ENCODE measurements around the gene AGBL1.

The AGBL1 gene

DNA sequence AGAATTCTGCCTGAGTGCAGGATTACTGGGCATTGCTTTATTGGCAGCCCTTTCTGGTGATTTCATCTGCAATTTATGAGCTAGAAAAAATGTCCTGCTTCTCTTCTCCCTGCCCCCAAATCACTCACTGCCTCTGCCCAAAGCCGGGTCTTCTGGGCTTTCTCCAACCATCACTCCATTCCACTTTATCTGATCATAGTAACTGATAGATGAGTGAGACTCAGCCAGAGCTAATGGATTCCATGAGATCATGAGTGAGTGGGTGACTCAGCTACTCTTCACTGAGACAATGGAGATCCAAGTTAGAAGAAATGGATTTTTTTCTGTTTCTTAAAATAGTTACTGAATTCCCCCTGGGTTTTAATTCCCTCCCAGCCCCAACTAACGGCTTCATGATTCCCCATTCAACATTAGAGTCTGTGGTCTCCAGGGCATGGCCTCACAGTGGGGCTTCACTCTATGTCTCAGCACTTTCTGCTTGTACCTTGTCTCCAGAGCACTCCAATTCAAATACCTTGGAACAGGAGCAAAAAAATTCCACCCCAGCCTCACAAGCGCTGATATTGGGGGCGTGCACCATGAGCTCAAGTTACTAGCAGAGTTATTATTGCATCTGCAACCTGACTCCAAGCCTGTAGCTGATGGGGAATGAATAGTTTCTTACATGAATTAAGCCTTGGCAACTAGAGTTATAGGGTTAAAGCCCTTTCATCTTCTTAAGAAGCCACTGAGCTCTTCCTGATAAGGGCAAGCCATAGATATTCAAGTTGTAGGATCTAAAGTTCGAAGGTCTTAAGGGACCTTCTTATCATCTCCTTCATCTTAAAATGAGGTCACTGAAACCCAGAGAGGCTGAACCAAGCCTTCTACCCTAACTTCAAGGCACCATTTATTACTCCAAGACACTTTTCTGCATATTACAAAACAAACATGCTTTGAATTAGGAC lies 85.9 kb downstream of the AGBL1 start:
- no peak for DNase-seq

DNA sequence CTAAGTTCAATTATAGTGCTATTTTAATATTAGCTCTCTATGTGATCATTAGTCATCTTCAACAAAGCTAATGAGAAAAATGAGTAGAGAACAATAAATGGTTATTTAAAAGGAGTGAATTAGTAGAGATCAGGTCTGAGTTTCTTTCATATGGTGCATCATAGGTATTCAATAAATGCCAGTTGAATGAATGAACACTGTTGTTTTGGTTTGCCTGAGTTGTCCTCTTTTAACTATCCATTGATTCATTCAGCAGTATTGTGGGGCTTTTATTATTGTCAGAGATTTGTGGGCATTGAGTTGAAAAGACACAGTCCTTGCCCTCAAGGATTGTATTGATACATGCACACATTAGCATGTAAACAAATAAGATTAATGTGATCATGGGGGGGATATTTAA lies 88.2 kb downstream of the AGBL1 start:
- DNase-seq: no peak

- DNase-seq: no peak
Measured at GRCh38 chr15:86178845-86179244, 99.2 kb downstream of the AGBL1 start.

GRCh38 chr15:86183596-86184491 lies 104.2 kb downstream of the AGBL1 start:
- DNase-seq: no peak

DNA sequence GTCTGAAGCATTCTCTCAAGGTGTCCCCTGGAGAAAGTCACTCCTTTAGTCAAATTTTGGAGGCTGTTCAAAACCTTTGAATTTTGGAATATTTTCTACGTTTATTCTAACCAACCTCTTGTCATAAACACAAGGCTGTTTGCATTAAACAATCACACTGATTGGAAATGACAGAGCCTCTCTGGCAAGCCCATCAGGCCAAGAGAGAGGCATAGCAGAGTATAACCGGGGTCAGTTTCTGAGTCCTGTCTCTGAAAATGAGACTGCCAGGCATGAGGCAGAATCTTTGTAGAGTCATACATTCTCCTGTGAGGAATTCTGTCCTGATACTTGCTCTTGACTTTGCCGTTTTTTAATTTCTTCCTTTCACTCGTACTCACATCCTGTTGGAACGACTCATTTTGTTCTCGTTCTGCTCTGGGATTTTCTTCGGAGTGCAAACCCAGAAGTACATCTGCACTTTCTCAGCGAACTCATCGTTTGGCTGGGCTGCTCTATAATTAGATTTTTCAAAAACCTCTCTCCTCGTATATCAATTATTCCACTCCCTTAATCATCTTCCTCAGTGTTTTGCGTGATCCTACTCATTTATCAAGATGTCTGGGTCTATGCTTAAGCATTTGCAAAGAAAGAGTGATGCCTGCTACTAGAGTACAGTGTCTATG lies 114.2 kb downstream of the AGBL1 start:
- DNase-seq: no peak

DNA sequence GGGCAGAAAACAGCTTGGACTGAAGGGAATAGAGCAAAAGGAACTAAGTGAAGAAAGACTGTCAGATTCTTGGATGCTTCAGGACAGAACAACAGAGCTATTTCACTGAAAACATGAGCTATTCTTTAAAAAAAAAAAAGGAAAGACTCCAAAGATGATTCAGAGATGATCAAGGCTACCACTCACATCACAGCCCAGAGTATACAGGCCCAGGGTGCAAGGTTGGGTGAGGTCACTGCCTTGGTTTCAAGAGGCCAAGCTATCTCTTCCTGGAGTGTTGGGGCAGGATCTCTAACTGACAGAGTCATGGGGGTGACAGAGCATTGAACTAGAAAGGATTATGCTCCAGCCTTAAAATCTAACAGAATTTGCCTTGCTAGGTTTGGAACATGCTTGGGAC lies 118.1 kb downstream of the AGBL1 start:
- DNase-seq: no peak

DNA sequence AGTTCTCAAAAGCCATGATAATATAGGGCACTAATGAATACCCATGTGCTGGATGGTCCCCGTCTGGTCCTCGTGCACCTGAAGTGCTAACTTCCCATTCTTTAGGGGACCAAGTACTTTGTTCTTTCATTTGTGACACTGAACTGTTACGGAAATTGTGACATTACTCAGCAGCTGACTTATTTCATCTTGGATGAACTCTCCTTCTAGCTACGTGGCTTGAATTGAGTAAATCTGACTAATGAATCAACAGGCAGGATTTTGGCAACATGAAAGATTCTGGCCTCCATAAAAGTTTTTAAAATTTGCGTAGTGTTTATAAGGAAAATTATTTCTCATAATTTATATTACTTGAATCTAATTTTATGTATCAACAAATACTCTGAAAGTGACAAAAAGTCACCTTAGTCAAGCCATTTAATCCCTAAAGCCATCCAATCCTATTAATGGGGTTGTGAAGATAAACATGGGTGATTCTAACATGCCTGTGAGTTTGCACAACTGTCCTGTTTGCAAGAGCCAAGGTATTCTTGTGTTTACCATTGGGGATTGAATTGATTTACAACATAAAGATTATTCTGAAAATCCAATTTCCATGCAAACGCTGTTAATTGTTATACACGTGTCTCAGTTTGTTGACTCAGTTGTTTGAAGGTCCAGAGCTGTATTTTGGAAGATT lies 119.9 kb downstream of the AGBL1 start:
- DNase-seq: no peak

DNA sequence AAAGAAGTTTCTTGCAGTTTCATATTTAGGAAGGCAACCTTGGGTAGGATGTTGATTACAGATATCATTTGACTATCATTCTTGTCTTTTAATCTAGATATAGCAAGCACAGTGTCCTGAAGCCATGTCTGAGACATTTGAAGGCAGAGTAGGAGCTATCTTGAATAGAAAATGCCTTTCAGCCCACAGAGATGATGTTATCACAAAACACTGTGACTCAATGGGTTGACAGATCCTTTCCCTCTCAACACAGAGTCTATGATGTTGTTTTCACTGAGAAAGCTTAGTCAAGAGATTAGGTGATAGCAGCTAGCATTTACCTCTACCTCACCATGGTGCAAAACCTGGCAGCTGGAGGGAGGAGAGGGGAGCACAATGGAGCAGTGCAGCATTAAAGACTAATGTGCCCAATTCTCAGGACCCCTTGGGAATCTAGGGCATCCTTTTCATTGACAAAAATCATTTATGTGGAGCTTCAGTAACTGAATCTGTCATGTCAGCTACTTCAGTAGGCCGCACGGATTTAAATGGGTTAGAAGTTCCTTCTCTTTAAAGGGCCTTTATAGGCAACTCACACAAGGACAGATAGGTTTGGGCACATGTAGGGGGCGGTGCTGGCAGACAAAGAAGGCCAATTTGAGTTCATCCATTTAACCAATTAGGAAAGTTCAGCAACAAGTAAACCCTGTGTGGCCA lies 121.8 kb downstream of the AGBL1 start:
- no peak for DNase-seq

DNA sequence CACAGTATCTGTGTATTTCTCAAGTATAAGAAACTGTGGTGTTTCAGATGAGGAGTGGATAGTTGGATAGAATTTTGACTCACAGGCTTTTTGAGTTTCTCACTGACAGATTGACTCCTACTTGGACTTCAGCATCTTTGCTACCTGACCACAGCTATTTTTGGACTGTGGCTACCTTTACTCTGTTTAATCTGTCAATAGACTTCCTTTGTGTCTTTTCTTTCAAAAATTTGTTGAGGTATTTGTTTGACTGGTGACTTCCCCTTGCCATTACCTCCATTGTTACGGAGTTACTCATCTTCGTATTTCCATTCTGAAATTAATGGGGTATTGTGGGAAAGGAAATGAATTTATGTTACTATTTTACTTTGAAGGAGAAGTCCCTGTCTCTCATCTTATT lies 123.8 kb downstream of the AGBL1 start:
- DNase-seq: no peak

DNA sequence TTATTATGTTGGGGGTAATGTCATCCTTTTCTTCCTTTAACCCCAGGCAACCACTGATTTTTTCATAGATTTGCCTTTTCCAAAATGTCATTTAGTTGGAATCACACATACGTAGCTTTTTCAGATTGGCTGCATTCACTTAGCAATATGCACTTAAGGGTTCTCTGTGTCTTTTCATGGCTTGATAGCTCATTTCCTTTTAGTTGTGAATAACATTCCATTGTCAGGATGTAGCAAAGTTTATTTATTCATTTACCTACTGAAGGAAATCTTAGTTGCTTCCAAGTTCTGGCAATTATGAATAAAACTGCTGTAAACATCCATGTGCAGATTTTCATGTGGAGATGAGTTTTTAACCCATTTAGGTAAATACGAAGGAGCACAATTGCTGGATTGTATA lies 125.4 kb downstream of the AGBL1 start:
- no peak for DNase-seq

GRCh38 chr15:86213420-86213819 lies 133.7 kb downstream of the AGBL1 start:
- DNase-seq: no peak

GRCh38 chr15:86213888-86214287 lies 134.2 kb downstream of the AGBL1 start:
- no peak for DNase-seq

DNA sequence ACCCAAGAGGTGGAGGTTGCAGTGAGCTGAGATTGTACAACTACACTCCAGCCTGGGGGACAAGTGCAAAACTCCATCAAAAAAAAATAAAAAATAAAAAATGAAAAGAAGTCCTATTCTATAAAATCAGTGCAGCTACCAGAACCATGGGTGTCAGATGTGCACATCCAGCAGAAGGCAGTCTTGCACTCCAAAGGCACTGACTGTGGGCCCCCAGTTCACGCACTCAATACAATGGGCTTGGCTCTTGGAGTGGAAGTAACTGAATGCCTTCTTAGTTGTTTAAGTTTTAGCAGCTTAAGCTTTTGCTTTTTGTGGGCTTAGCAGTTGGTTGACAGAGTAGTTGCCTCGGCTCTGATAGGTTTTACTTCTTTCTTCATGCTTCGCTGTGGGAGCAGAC lies 141.4 kb downstream of the AGBL1 start:
- DNase-seq: no peak

- no peak for DNase-seq
Measured at GRCh38 chr15:86229306-86229705, 149.6 kb downstream of the AGBL1 start.

- DNase-seq: no peak
Measured at GRCh38 chr15:86229936-86230335, 150.3 kb downstream of the AGBL1 start.

- DNase-seq: no peak
Measured at GRCh38 chr15:86231864-86232721, 152.4 kb downstream of the AGBL1 start.

GRCh38 chr15:86235667-86236066 lies 156.0 kb downstream of the AGBL1 start:
- DNase-seq: no peak

DNA sequence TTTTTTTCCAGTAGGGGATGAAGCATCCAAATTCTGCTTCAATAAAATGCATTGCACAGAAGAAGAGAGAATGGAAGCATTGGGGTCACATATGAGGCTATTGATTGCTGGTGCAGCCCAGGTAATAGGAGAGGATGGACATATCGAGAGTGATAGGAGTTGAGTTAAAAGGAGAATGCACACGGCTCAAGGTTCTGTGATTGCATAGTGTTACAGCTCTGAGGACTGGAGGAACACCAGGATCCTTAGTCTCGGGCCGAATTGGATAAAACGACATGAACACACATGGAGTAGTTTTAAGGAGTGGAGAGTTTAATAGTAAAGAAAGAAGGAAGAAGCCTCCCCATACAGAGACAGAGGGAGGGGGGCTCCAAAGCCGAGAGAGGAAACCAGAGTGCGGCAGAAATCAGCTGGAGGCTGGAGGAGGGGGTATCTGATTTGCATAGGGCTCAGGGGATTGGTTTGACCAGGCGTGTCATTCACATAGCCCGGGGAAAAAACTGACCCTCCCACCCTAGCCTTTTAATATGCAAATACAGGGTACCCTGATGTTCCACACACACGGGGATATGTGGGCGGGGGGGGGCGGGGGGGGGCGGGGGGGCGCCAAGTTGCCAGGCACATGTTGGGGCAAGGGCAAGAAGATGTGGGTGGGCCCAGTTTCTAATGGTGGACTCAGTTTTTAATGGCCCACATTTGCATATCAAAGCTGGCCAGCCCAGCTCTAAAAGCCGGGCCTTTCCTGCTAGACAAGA lies 156.9 kb downstream of the AGBL1 start:
- DNase-seq: no peak

DNA sequence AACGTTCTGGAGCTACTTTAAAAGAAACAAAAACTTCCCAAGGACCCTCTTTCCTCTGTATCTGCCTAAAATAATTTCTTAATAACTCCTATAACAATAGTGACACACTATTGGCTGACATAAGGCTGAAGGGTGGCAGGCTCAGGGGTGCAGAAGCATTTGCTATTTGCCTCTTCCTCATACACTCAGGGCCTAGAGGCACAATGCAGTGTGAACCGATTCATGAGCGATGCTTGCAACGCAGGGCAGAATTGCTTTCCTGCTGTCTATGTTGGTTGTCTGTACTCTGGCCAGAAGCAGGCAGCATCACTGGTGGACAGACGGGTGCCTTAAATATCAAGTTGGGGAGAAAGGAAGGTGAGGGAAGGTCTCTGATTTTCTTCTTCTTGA lies 157.4 kb downstream of the AGBL1 start:
- no peak for DNase-seq

GRCh38 chr15:86247249-86247955 lies 167.7 kb downstream of the AGBL1 start:
- DNase-seq: no peak

Data from NCI-H1436 treated with DMSO at 0.1 percent for 48 hours (cell line).